HG02840 (cell line): ENCODE results near the gene CA11.
"Not testable (repeated sequence)": the region's sequence is repeated elsewhere in the genome, so short reads cannot be mapped to it uniquely, and the experiment has no call there.

Source experiments
- ATAC-seq: cut with Tn5 transposase; IDR thresholded peaks from one replicate; pipeline ENCODE4 v1.9.1; 2021; ENCODE audit warnings: mild to moderate bottlenecking, moderate library complexity, moderate number of reproducible peaks; ENCODE audit not compliant: unreplicated experiment, low FRiP score

Gene CA11

GRCh38 chr19:48670699-48671445 lies 24.9 kb upstream of the CA11 start:
- no peak for ATAC-seq

- no peak for ATAC-seq
Observed at GRCh38 chr19:48669903-48670668, 24.1 kb upstream of the CA11 start.

- no peak for ATAC-seq
Observed at GRCh38 chr19:48668761-48669160, 22.8 kb upstream of the CA11 start.

- ATAC-seq: no peak
Observed at GRCh38 chr19:48668332-48668731, 22.3 kb upstream of the CA11 start.

GRCh38 chr19:48665786-48666185 lies 19.8 kb upstream of the CA11 start:
- no peak for ATAC-seq

- no peak for ATAC-seq
Observed at GRCh38 chr19:48664476-48664875, 18.5 kb upstream of the CA11 start.

GRCh38 chr19:48663667-48664066 lies 17.7 kb upstream of the CA11 start:
- no peak for ATAC-seq

- ATAC-seq: no peak
Observed at GRCh38 chr19:48661711-48662090, 15.7 kb upstream of the CA11 start.

- peak; percentile 84 for ATAC-seq
Observed at GRCh38 chr19:48660852-48661710, 15.1 kb upstream of the CA11 start.

GRCh38 chr19:48659768-48660167 lies 13.8 kb upstream of the CA11 start:
- ATAC-seq: no peak

- ATAC-seq: no peak
Observed at GRCh38 chr19:48658483-48658882, 12.5 kb upstream of the CA11 start.

- ATAC-seq: not testable (repeated sequence)
Observed at GRCh38 chr19:48657828-48658227, 11.8 kb upstream of the CA11 start.

GRCh38 chr19:48656840-48657474 lies 11.0 kb upstream of the CA11 start:
- ATAC-seq: no peak

GRCh38 chr19:48654299-48655059 lies 8.5 kb upstream of the CA11 start:
- no peak for ATAC-seq

GRCh38 chr19:48651683-48652048 lies 5.7 kb upstream of the CA11 start:
- ATAC-seq: no peak

GRCh38 chr19:48650974-48651682 lies 5.1 kb upstream of the CA11 start:
- no peak for ATAC-seq

- ATAC-seq: no peak
Observed at GRCh38 chr19:48648134-48648533, 2.1 kb upstream of the CA11 start.

- ATAC-seq: no peak
Observed at GRCh38 chr19:48646722-48647216, 782 bp upstream of the CA11 start.

- ATAC-seq: no peak
Observed at GRCh38 chr19:48645620-48646000, 377 bp downstream of the CA11 start.
